HepG2 (cell line): ENCODE data around the gene SLC6A8. TPM values are rescaled to one million over a fixed set of nuclear protein-coding genes. Genes with fewer than 3 reads are reported as not detected.

Experiments used
- ATAC-seq: fragments of 200-7000 bp; cut with Tn5 transposase; 3 replicates; pipeline ENCODE4 v1.9.1; 2020; ENCODE audit warnings: mild to moderate bottlenecking, moderate library complexity
- BruUV-seq: library from RNA; stranded (reverse); fragments of 400-500 nt; replicated peaks from 2 replicates; lab custom pipeline; 2021; lab: Mats Ljungman, UMichigan
- CTCF ChIA-PET: fragments of 300-600 bp; formaldehyde crosslinking; extraction: SDS; loops from one replicate; lab custom pipeline; 2021; ENCODE audit warnings: low total read pairs, inconsistent platforms, low intra/inter-chr PET ratio; lab: Yijun Ruan, JAX
- POLR2A ChIA-PET: fragments of 350-600 bp; sonication (Branson Sonifier 250); formaldehyde crosslinking; loops from one replicate; lab custom pipeline; 2020; ENCODE audit warnings: antibody characterized with exemption, inconsistent platforms; lab: Yijun Ruan, JAX
- DNase-seq: peaks from one replicate; pipeline ENCODE4 v3.0.0-alpha.2; 2015; ENCODE audit warnings: low spot score
- FAIRE-seq: peaks from 3 replicates; lab custom pipeline; 2011; peaks lifted over from hg19 to GRCh38; lab: Jason Lieb, UNC
- H2AFZ ChIP-seq: one replicate; pipeline ENCODE4 v1.6.1; 2011; ENCODE audit warnings: low read length, inconsistent platforms
- H3K27ac ChIP-seq: fragments of 300-600 bp; 3 replicates; pipeline ENCODE4 v1.8.0; 2011; ENCODE audit warnings: mixed run types, mild to moderate bottlenecking, mixed read lengths, low read length, inconsistent platforms; ENCODE audit not compliant: insufficient read depth; ENCODE audit errors: extremely low read length
- H3K27me3 ChIP-seq, 2 experiments: fragments of 200-600 bp in 1 of 2; 2 replicates in 1 of 2; 3 replicates in 1 of 2; pipeline versions ENCODE4 v1.6.0 to v1.8.0; 2011; ENCODE audit warnings: low read length in 2 of 2, mild to moderate bottlenecking in 2 of 2, moderate library complexity in 2 of 2, inconsistent platforms in 1 of 2; ENCODE audit not compliant: insufficient read depth in 2 of 2, control insufficient read depth in 1 of 2
- H3K36me3 ChIP-seq, 2 experiments: fragments of 200-600 bp in 1 of 2; replicated peaks in 1 of 2; 2 replicates in 1 of 2; 3 replicates in 1 of 2; pipeline versions ENCODE4 v1.5.1 to v1.8.0; 2011; ENCODE audit warnings: low read length in 2 of 2, inconsistent platforms in 1 of 2; ENCODE audit not compliant: insufficient read depth in 2 of 2, control insufficient read depth in 1 of 2
- H3K4me1 ChIP-seq: 2 replicates; pipeline ENCODE4 v1.5.1; 2012; ENCODE audit warnings: low read length, inconsistent platforms; ENCODE audit not compliant: insufficient read depth
- H3K4me2 ChIP-seq: 2 replicates; pipeline ENCODE4 v1.6.0; 2011; ENCODE audit warnings: low read depth, low read length, inconsistent platforms
- H3K4me3 ChIP-seq, 3 experiments: fragments of 200-600 bp in 1 of 3; sonication (generic), shearing (Covaris generic) in 1 of 3; replicated peaks in 1 of 3; 2 replicates each; pipeline ENCODE4 v1.5.1; 2011 to 2016; ENCODE audit warnings: low read length in 3 of 3, inconsistent platforms in 2 of 3, low read depth in 2 of 3, mild to moderate bottlenecking in 2 of 3, control low read depth in 1 of 3, mixed read lengths in 1 of 3; ENCODE audit not compliant: insufficient read depth in 1 of 3
- H3K79me2 ChIP-seq: one replicate; pipeline ENCODE4 v1.6.1; 2011; ENCODE audit warnings: low read length, inconsistent platforms; ENCODE audit not compliant: insufficient read depth
- H3K9ac ChIP-seq: 2 replicates; pipeline ENCODE4 v1.6.0; 2011; ENCODE audit warnings: mild to moderate bottlenecking, low read depth, low read length, inconsistent platforms; ENCODE audit not compliant: insufficient read depth
- H3K9me3 ChIP-seq: 2 replicates; pipeline ENCODE4 v1.5.1; 2012; ENCODE audit warnings: mild to moderate bottlenecking, low read length
- H4K20me1 ChIP-seq: 2 replicates; pipeline ENCODE4 v1.6.0; 2011; ENCODE audit warnings: inconsistent platforms, mild to moderate bottlenecking, low read length, moderate library complexity; ENCODE audit not compliant: insufficient read depth
- EEA1 ChIP-seq: sonication (generic); formaldehyde crosslinking; IDR thresholded peaks from 2 replicates; pipeline ENCODE4 v1.5.1; 2020; ENCODE audit warnings: mild to moderate bottlenecking, missing genetic modification reagents, borderline replicate concordance
- HDAC2 ChIP-seq: sonication (generic); formaldehyde crosslinking; IDR thresholded peaks from 2 replicates; pipeline ENCODE4 v1.4.0; 2020; ENCODE audit warnings: missing genetic modification reagents
- MTF2 ChIP-seq: sonication (generic); formaldehyde crosslinking; IDR thresholded peaks from 2 replicates; pipeline ENCODE4 v1.5.0; 2020; ENCODE audit warnings: missing genetic modification reagents, borderline replicate concordance
- TAF15 ChIP-seq: fragments of 200-400 bp; formaldehyde crosslinking; IDR thresholded peaks from one replicate; pipeline ENCODE4 v1.6.1; 2018; ENCODE audit warnings: mild to moderate bottlenecking, low read depth, low read length; ENCODE audit not compliant: poor library complexity, severe bottlenecking
- ZFP62 ChIP-seq: sonication (generic); formaldehyde crosslinking; IDR thresholded peaks from 2 replicates; pipeline ENCODE4 v1.4.0; 2020; ENCODE audit warnings: missing genetic modification reagents
- ZNF10 ChIP-seq: sonication (generic); formaldehyde crosslinking; IDR thresholded peaks from 2 replicates; pipeline ENCODE4 v1.4.0; 2020; ENCODE audit warnings: mild to moderate bottlenecking, low read depth, missing genetic modification reagents, borderline replicate concordance
- ZNF333 ChIP-seq: sonication (generic); formaldehyde crosslinking; IDR thresholded peaks from 2 replicates; pipeline ENCODE4 v1.4.0; 2020; ENCODE audit warnings: mild to moderate bottlenecking, missing genetic modification reagents, borderline replicate concordance
- ZNF44 ChIP-seq: sonication (generic); formaldehyde crosslinking; IDR thresholded peaks from 2 replicates; pipeline ENCODE4 v1.5.1; 2020; ENCODE audit warnings: mild to moderate bottlenecking, missing genetic modification reagents
- ZNF737 ChIP-seq: sonication (generic); formaldehyde crosslinking; IDR thresholded peaks from 2 replicates; pipeline ENCODE4 v1.5.0; 2020; ENCODE audit warnings: missing genetic modification reagents, mild to moderate bottlenecking, borderline replicate concordance
- ZSCAN30 ChIP-seq: sonication (generic); formaldehyde crosslinking; IDR thresholded peaks from 2 replicates; pipeline ENCODE4 v1.5.0; 2020; ENCODE audit warnings: mild to moderate bottlenecking, missing genetic modification reagents
- WGBS: methylation state at CpG from one replicate; pipeline ENCODE4 v1.1.6; 2017; ENCODE audit warnings: low lambda C conversion rate; 5-methylcytosine and 5-hydroxymethylcytosine counted together
- in situ Hi-C: cut with HindIII; loops from 2 replicates; pipeline ENCODE4 v1.10.0; 2017; ENCODE audit warnings: low pct_unique_long_range_greater_than_20kb; ENCODE audit not compliant: extremely low pct_ligation_motif_present
- intact Hi-C: fragments of 100-400 bp; cut with micrococcal nuclease; formaldehyde crosslinking; loops from one replicate; pipeline ENCODE4 v1.10.0; 2022; ENCODE audit not compliant: unreplicated experiment
- polyA plus RNA-seq, 8 experiments: library from polyadenylated mRNA; depleted of rRNA in 3 of 8; stranded (reverse) in 7 of 8; unstranded in 1 of 8; fragments of >200 nt; fragmentation: Illumina TruSeq in 4 of 8; extraction: Trizol in 4 of 8; gene quantifications; 2 replicates each; pipeline versions ENCODE4 v1.2.1 to v1.2.3, GENCODE V29; 2011 to 2016; ENCODE audit warnings: low read depth in 4 of 8, missing spikeins in 1 of 8, mixed read lengths in 1 of 8; ENCODE audit not compliant: insufficient read depth in 1 of 8
- total RNA-seq, 5 experiments: library from RNA; depleted of rRNA; stranded (reverse); fragments of >200 nt; fragmentation: Illumina TruSeq; extraction: Trizol; gene quantifications; 2 replicates each; pipeline ENCODE4 v1.2.3, GENCODE V29; 2016; ENCODE audit warnings: low read depth in 1 of 5
- TF ChIP-seq, protein P1 (sequence below): sonication (generic); formaldehyde crosslinking; IDR thresholded peaks from 2 replicates; pipeline ENCODE4 v1.4.0; 2020; ENCODE audit warnings: mild to moderate bottlenecking, missing genetic modification reagents
- TF ChIP-seq, protein P2 (sequence below): sonication (generic); formaldehyde crosslinking; IDR thresholded peaks from 2 replicates; pipeline ENCODE4 v1.8.0; 2022; ENCODE audit warnings: mild to moderate bottlenecking, missing genetic modification reagents; ENCODE audit not compliant: insufficient replicate concordance
- TF ChIP-seq, protein P3 (sequence below): sonication (generic); formaldehyde crosslinking; IDR thresholded peaks from 2 replicates; pipeline ENCODE4 v1.4.0; 2020; ENCODE audit warnings: missing genetic modification reagents
- TF ChIP-seq, protein P4 (sequence below): sonication (generic); formaldehyde crosslinking; IDR thresholded peaks from 2 replicates; pipeline ENCODE4 v1.9.0; 2022; ENCODE audit warnings: missing genetic modification reagents, mild to moderate bottlenecking, borderline replicate concordance

Gene SLC6A8
- total and polyA plus RNA-seq, 2 of the 13 experiments (the other 11 are each of a cell fraction or from before 2014, with no cell fraction given) = 13.9 to 176 TPM

DNA sequence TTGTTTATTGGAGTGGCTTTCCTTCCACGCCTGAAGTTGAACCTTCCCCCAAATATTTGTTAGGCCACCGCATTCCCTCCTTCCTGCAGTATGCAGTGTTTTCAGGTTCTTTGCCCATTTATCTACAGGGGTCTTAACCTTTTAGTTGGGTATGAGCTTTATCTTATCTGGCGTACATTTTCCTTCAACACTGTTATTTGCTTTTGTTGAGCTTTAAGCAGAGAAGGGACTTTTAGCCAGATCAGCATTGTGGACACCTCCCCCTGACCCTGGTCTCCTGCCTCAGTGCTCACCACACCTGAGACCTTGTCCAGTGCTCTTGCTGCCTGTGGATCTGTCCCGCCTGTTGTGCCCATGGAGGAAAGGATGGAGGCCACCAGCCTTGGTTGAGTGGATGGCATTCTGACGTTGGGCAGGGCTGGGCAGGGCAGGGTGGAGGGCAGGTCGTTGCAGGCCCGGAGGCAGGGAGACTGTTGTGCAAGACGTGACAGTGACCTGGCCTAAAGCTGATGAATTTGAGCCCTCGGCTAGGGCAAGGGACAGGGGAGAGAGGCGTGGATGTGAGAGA lies 41.7 kb upstream of the SLC6A8 start:
- Histone ChIP-seq H3K36me3 (peaks cover 0 to 3% of the 10 kb centered on the region in 2 experiments; a peak in 1 of 5 replicates), H3K9ac (peak overlapping the region; percentile 65), H4K20me1 (peaks cover 13% of the 10 kb centered on the region; the same call in 1 of the 2 replicates), H3K9me3 (no peaks in the 10 kb centered on the region), H3K4me2 (peak overlapping the region; percentile 84), H3K79me2 (peaks cover 52% of the 10 kb centered on the region), H3K4me3 (peak overlapping the region; percentile 23 to 73 (median 61); a peak in 4 of 6 replicates), H2AFZ (no peak overlapping the region), H3K27me3 (no peaks in the 10 kb centered on the region; a peak in 1 of 5 replicates), H3K4me1 (peaks cover 53% of the 10 kb centered on the region), H3K27ac (peak overlapping the region; percentile 81)
- FAIRE-seq (peak; percentile 97), ATAC-seq (peak; percentile 6), DNase-seq (peak; percentile 79)
- ChIA-PET POLR2A (interaction anchor here (0.9 to 15.1 kb wide), 7 partner anchors 10 to 81 kb away, joined by 3 to 596 read pairs (median 7); no protein-coding TSS in a partner anchor), CTCF (interaction anchor here (3.0 kb wide), 1 partner anchor 36 kb away, joined by 10 read pairs; no protein-coding TSS in a partner anchor)
- intact Hi-C loops (loop anchor here (2.0 kb wide), 1 partner anchor 23 kb away; no protein-coding TSS in a partner anchor), in situ Hi-C loops (loop anchor here (5.0 kb wide), 1 partner anchor 34 kb away; no protein-coding TSS in a partner anchor)
- 2% methylated on average over 9 of the region's 10 CpGs for WGBS
- BruUV-seq = no TSS peak
- no peak for TF ChIP-seq ZNF44
- TF ChIP-seq, protein P1, sequence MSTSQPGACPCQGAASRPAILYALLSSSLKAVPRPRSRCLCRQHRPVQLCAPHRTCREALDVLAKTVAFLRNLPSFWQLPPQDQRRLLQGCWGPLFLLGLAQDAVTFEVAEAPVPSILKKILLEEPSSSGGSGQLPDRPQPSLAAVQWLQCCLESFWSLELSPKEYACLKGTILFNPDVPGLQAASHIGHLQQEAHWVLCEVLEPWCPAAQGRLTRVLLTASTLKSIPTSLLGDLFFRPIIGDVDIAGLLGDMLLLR (CRISPR knock-in tag) = no peak
- TF ChIP-seq TAF15 = no peak
- TF ChIP-seq, protein P2, sequence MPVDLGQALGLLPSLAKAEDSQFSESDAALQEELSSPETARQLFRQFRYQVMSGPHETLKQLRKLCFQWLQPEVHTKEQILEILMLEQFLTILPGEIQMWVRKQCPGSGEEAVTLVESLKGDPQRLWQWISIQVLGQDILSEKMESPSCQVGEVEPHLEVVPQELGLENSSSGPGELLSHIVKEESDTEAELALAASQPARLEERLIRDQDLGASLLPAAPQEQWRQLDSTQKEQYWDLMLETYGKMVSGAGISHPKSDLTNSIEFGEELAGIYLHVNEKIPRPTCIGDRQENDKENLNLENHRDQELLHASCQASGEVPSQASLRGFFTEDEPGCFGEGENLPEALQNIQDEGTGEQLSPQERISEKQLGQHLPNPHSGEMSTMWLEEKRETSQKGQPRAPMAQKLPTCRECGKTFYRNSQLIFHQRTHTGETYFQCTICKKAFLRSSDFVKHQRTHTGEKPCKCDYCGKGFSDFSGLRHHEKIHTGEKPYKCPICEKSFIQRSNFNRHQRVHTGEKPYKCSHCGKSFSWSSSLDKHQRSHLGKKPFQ = no peak
- TF ChIP-seq MTF2 = no peak
- no peak for TF ChIP-seq ZSCAN30 (CRISPR knock-in tag)
- TF ChIP-seq, protein P3, sequence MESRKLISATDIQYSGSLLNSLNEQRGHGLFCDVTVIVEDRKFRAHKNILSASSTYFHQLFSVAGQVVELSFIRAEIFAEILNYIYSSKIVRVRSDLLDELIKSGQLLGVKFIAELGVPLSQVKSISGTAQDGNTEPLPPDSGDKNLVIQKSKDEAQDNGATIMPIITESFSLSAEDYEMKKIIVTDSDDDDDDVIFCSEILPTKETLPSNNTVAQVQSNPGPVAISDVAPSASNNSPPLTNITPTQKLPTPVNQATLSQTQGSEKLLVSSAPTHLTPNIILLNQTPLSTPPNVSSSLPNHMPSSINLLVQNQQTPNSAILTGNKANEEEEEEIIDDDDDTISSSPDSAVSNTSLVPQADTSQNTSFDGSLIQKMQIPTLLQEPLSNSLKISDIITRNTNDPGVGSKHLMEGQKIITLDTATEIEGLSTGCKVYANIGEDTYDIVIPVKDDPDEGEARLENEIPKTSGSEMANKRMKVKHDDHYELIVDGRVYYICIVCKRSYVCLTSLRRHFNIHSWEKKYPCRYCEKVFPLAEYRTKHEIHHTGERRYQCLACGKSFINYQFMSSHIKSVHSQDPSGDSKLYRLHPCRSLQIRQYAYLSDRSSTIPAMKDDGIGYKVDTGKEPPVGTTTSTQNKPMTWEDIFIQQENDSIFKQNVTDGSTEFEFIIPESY (CRISPR knock-in tag) = no peak
- TF ChIP-seq HDAC2 = 0 out of 2 replicates have a peak, but pooled peaks have one; percentile 38
- TF ChIP-seq EEA1 (CRISPR knock-in tag) = peak; percentile 55; the same call in 1 of the 2 replicates
- TF ChIP-seq ZNF737 (CRISPR knock-in tag) = no peak
- no peak for TF ChIP-seq ZFP62 (CRISPR knock-in tag)
- TF ChIP-seq ZNF10 (CRISPR knock-in tag) = no peak
- TF ChIP-seq, protein P4, sequence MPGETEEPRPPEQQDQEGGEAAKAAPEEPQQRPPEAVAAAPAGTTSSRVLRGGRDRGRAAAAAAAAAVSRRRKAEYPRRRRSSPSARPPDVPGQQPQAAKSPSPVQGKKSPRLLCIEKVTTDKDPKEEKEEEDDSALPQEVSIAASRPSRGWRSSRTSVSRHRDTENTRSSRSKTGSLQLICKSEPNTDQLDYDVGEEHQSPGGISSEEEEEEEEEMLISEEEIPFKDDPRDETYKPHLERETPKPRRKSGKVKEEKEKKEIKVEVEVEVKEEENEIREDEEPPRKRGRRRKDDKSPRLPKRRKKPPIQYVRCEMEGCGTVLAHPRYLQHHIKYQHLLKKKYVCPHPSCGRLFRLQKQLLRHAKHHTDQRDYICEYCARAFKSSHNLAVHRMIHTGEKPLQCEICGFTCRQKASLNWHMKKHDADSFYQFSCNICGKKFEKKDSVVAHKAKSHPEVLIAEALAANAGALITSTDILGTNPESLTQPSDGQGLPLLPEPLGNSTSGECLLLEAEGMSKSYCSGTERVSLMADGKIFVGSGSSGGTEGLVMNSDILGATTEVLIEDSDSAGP (CRISPR knock-in tag) = no peak
- no peak for TF ChIP-seq ZNF333 (CRISPR knock-in tag)
